ENCODE results near the gene MYH14. TPM values are rescaled to one million over a fixed set of nuclear protein-coding genes. Genes with fewer than 3 reads are reported as not detected.

The MYH14 gene
- total and polyA plus RNA-seq, 2 of the 8 experiments (the other 6 are each of a cell fraction or from before 2014, with no cell fraction given), result 17.3 to 28.6 TPM

GRCh38 chr19:50311723-50312635 lies 108.6 kb downstream of the MYH14 start:
- peak overlapping the region; percentile 73; the same call in 1 of the 2 replicates for H2BK5ac ChIP-seq (ENCODE audit: low read depth, low read length)
- peaks cover 0 to 16% (median 1%) of the 10 kb centered on the region in 4 experiments; a peak in 3 of 7 replicates for H3K27me3 ChIP-seq (replicated peaks in 1 of 4; ENCODE audit: control insufficient read depth in 3 of 4, extremely low read depth in 1 of 4, insufficient read depth in 3 of 4, low read length in 3 of 4)
- H3K4ac ChIP-seq (replicated peaks; ENCODE audit: insufficient read length, low read depth, low read length), result peak overlapping the region; percentile 88
- peaks cover 22% of the 10 kb centered on the region for H3K23me2 ChIP-seq (ENCODE audit: low read depth, low read length)
- H3K79me2 ChIP-seq (ENCODE audit: control insufficient read depth in 1 of 2, insufficient read depth in 2 of 2, low read length in 2 of 2), result no peaks in the 10 kb centered on the region
- H3K36me3 ChIP-seq (ENCODE audit: control insufficient read depth in 2 of 4, insufficient read depth in 4 of 4, low read length in 3 of 4), result peaks cover 0 to 14% (median 0%) of the 10 kb centered on the region in 4 experiments; a peak in 3 of 8 replicates
- no peak overlapping the region for H3K23ac ChIP-seq (ENCODE audit: insufficient read length)
- H4K8ac ChIP-seq (ENCODE audit: extremely low read depth, insufficient read depth, low read length), result peak overlapping the region; percentile 64
- peak overlapping the region; percentile 88 to 98 for H3K4me2 ChIP-seq (ENCODE audit: insufficient read depth in 1 of 2, low read depth in 2 of 2, low read length in 2 of 2)
- peak overlapping the region; percentile 89 for H3K18ac ChIP-seq (ENCODE audit: extremely low read depth, low read length)
- H2AFZ ChIP-seq (ENCODE audit: low read length), result no peak overlapping the region
- H4K91ac ChIP-seq (replicated peaks; ENCODE audit: insufficient read length, low read length), result peak overlapping the region; percentile 76
- H3K9me3 ChIP-seq (ENCODE audit: insufficient read depth in 2 of 2, low read depth in 1 of 2, low read length in 1 of 2), result peaks cover 14 to 16% of the 10 kb centered on the region in 2 experiments; a peak in 3 of 4 replicates
- H2BK15ac ChIP-seq (ENCODE audit: low read length), result no peak overlapping the region
- peaks cover 5 to 12% (median 9%) of the 10 kb centered on the region in 4 experiments for H3K4me1 ChIP-seq (replicated peaks in 1 of 4; ENCODE audit: control insufficient read depth in 3 of 4, insufficient read depth in 4 of 4, low read length in 3 of 4)
- ChIA-PET POLR2A (ENCODE audit: partially characterized antibody) (interaction anchor here (0.6 to 3.0 kb wide), 10 partner anchors 10 to 413 kb away, joined by 3 to 29 read pairs (median 4); partner anchors contain the start of genes KCNC3 and MYH14), CTCF (ENCODE audit: partially characterized antibody) (interaction anchor here (0.6 to 1.7 kb wide), 5 partner anchors 15 to 56 kb away, joined by 3 to 5 read pairs (median 3); partner anchors contain the start of gene KCNC3)
- no peaks in the 10 kb centered on the region for H3K79me1 ChIP-seq (ENCODE audit: low read depth, low read length)
- no peak overlapping the region for H3K14ac ChIP-seq (ENCODE audit: insufficient read length)
- peak overlapping the region; percentile 92; the same call in 1 of the 2 replicates for H2BK12ac ChIP-seq (ENCODE audit: low read depth, low read length)
- WGBS, 2 experiments (ENCODE audit: extremely low coverage in 1 of 2, insufficient coverage in 1 of 2, insufficient read length in 1 of 2, insufficient replicate concordance in 2 of 2, low coverage in 1 of 2, low lambda C conversion rate in 2 of 2, missing lambda C conversion rate in 1 of 2), result 5% methylated on average over 22 of the region's 42 CpGs; no CpG with 5 or more reads in 1 of the 2 experiments
- H3K27ac ChIP-seq (ENCODE audit: low read depth, low read length), result no peak overlapping the region
- H4K5ac ChIP-seq (ENCODE audit: insufficient read length, low read depth, low read length), result peak overlapping the region; percentile 64
- no peaks in the 10 kb centered on the region for H4K20me1 ChIP-seq (replicated peaks in 1 of 2; ENCODE audit: control insufficient read depth in 1 of 2, insufficient read depth in 2 of 2, low read length in 2 of 2)
- no peak overlapping the region for H2BK20ac ChIP-seq (ENCODE audit: low read length)
- H2BK120ac ChIP-seq (replicated peaks; ENCODE audit: low read depth, low read length), result peak overlapping the region; percentile 22
- H3K9ac ChIP-seq (replicated peaks in 1 of 4; ENCODE audit: extremely low read depth in 1 of 4, low read depth in 3 of 4, low read length in 3 of 4), result peak overlapping the region in 3 of 4 experiments; percentile 31 to 60 (median 60); a peak in 5 of 7 replicates
- DNase-seq (ENCODE audit: low read depth in 1 of 2, low spot score in 2 of 2) (peak; percentile 67 to 89), FAIRE-seq (no peak)
- H2AK5ac ChIP-seq (ENCODE audit: low read depth, low read length), result no peak overlapping the region
- peak overlapping the region; percentile 48 for H3K56ac ChIP-seq (replicated peaks; ENCODE audit: insufficient read length, low read depth, low read length)
- H3K4me3 ChIP-seq (ENCODE audit: extremely low read depth in 1 of 4, insufficient read depth in 2 of 4, low read depth in 3 of 4, low read length in 4 of 4), result peak overlapping the region; percentile 42 to 88 (median 60)
- TF ChIP-seq SIX5 (IDR thresholded peaks at IDR 0.05; ENCODE audit: low read depth, low read length) (no peak), POU5F1 (IDR thresholded peaks at IDR 0.05; ENCODE audit: low read depth, low read length) (no peak), TAF1 (IDR thresholded peaks at IDR 0.05; ENCODE audit: low read depth, low read length) (no peak), NRF1 (IDR thresholded peaks at IDR 0.05; ENCODE audit: low read depth, low read length) (peak; percentile 51), BCL11A (IDR thresholded peaks at IDR 0.05; ENCODE audit: low read depth in 2 of 2, low read length in 2 of 2) (no peak), TBP (IDR thresholded peaks at IDR 0.05; ENCODE audit: low read depth, low read length) (no peak), E2F6 (IDR thresholded peaks at IDR 0.05) (no peak), EZH2 (IDR thresholded peaks at IDR 0.05; ENCODE audit: low read depth, low read length, severe bottlenecking) (no peak), SRF (IDR thresholded peaks at IDR 0.05; ENCODE audit: low read depth, low read length) (no peak), KDM5A (IDR thresholded peaks at IDR 0.05; ENCODE audit: low read length) (no peak)
